Endothelial cell of umbilical vein (primary cell): Measurements from ENCODE around the gene UST. TPM values are rescaled to one million over a fixed set of nuclear protein-coding genes. Genes with fewer than 3 reads are reported as not detected.

ENCODE experiments used
- BruUV-seq: library from RNA; stranded (reverse); fragments of 400-500 nt; replicated peaks from 2 replicates; lab custom pipeline; 2021; lab: Mats Ljungman, UMichigan
- CTCF ChIA-PET: fragments of 300-600, 350-600 bp; sonication (Branson Sonifier 250); formaldehyde crosslinking; loops from one replicate; lab custom pipeline; 2021; ENCODE audit warnings: antibody characterized with exemption, inconsistent platforms; lab: Charles Lee
- POLR2A ChIA-PET: fragments of 300-600, 350-600 bp; sonication (Branson Sonifier 250); formaldehyde crosslinking; loops from one replicate; lab custom pipeline; 2021; ENCODE audit warnings: antibody characterized with exemption, inconsistent platforms; lab: Charles Lee
- DNase-seq: peaks from one replicate; pipeline ENCODE4 v3.0.0-alpha.2; 2011; ENCODE audit warnings: low read depth, low spot score
- FAIRE-seq: peaks from 2 replicates; lab custom pipeline; 2011; peaks lifted over from hg19 to GRCh38; lab: Jason Lieb, UNC
- H2AFZ ChIP-seq: 2 replicates; pipeline ENCODE4 v1.6.0; 2012; ENCODE audit warnings: low read depth, low read length, control low read depth, inconsistent platforms
- H3K27ac ChIP-seq: 2 replicates; pipeline ENCODE4 v1.5.1; 2011; ENCODE audit warnings: low read depth, mild to moderate bottlenecking, control low read depth, low read length, moderate library complexity; ENCODE audit not compliant: insufficient read depth
- H3K27me3 ChIP-seq, 2 experiments: 2 replicates each; pipeline versions ENCODE4 v1.6.0 to v1.6.1; 2011; ENCODE audit warnings: low read length in 2 of 2, mixed read lengths in 1 of 2; ENCODE audit not compliant: control insufficient read depth in 2 of 2, insufficient read depth in 2 of 2
- H3K36me3 ChIP-seq, 2 experiments: 2 replicates in 1 of 2; 3 replicates in 1 of 2; pipeline ENCODE4 v1.5.1; 2011; ENCODE audit warnings: low read length in 2 of 2, mild to moderate bottlenecking in 1 of 2, moderate library complexity in 1 of 2; ENCODE audit not compliant: control insufficient read depth in 2 of 2, insufficient read depth in 2 of 2; ENCODE audit errors: extremely low read depth in 1 of 2
- H3K4me1 ChIP-seq: 3 replicates; pipeline ENCODE4 v1.5.1; 2011; ENCODE audit warnings: mild to moderate bottlenecking, low read length; ENCODE audit not compliant: control insufficient read depth, insufficient read depth; ENCODE audit errors: extremely low read depth
- H3K4me2 ChIP-seq: 2 replicates; pipeline ENCODE4 v1.6.1; 2011; ENCODE audit warnings: low read length, control low read depth, mixed read lengths; ENCODE audit not compliant: insufficient read depth
- H3K4me3 ChIP-seq, 3 experiments: fragments of 200-600 bp in 1 of 3; sonication (generic), shearing (Covaris generic) in 1 of 3; replicated peaks in 1 of 3; 2 replicates each; pipeline ENCODE4 v1.5.1; 2011 to 2016; ENCODE audit warnings: control low read depth in 3 of 3, low read length in 3 of 3, mild to moderate bottlenecking in 2 of 3, inconsistent platforms in 1 of 3, low read depth in 1 of 3, moderate library complexity in 1 of 3; ENCODE audit not compliant: insufficient read depth in 1 of 3
- H3K79me2 ChIP-seq: 2 replicates; pipeline ENCODE4 v1.6.0; 2012; ENCODE audit warnings: low read length, inconsistent platforms; ENCODE audit not compliant: control insufficient read depth, insufficient read depth
- H3K9ac ChIP-seq: replicated peaks from 2 replicates; pipeline ENCODE3; 2011; ENCODE audit warnings: low read length, control low read depth; ENCODE audit not compliant: insufficient read depth; ENCODE audit errors: extremely low read depth
- H3K9me1 ChIP-seq: replicated peaks from 3 replicates; pipeline ENCODE4 v1.6.0; 2011; ENCODE audit warnings: mild to moderate bottlenecking, low read length; ENCODE audit not compliant: control insufficient read depth, insufficient read depth; ENCODE audit errors: extremely low read depth
- H3K9me3 ChIP-seq: replicated peaks from 2 replicates; pipeline ENCODE4 v1.5.1; 2012; ENCODE audit warnings: low read length, inconsistent platforms; ENCODE audit not compliant: control insufficient read depth, insufficient read depth
- H4K20me1 ChIP-seq: replicated peaks from 2 replicates; pipeline ENCODE3; 2011; ENCODE audit warnings: mild to moderate bottlenecking, low read length; ENCODE audit not compliant: control insufficient read depth, insufficient read depth; ENCODE audit errors: extremely low read depth
- EZH2 ChIP-seq: IDR thresholded peaks from 2 replicates; pipeline ENCODE4 v1.6.1; 2012; ENCODE audit warnings: borderline replicate concordance, low read depth, mild to moderate bottlenecking, moderate library complexity, low read length, inconsistent platforms; ENCODE audit not compliant: severe bottlenecking
- FOS ChIP-seq: IDR thresholded peaks from 2 replicates; pipeline ENCODE4 v1.6.1; 2011; ENCODE audit warnings: mild to moderate bottlenecking, low read length, moderate library complexity, borderline replicate concordance; ENCODE audit not compliant: insufficient read depth
- GATA2 ChIP-seq: IDR thresholded peaks from 2 replicates; pipeline ENCODE4 v1.7.0; 2011; ENCODE audit warnings: low read depth, mild to moderate bottlenecking, moderate library complexity, mixed read lengths, low read length; ENCODE audit not compliant: insufficient read length, insufficient read depth
- JUN ChIP-seq: IDR thresholded peaks from 2 replicates; pipeline ENCODE4 v1.6.1; 2011; ENCODE audit warnings: borderline replicate concordance, low read depth; ENCODE audit not compliant: insufficient read length, insufficient read depth
- MYC ChIP-seq: IDR thresholded peaks from one replicate; pipeline ENCODE4 v1.6.1; 2011; ENCODE audit warnings: mild to moderate bottlenecking, low read depth, low read length
- POLR2A ChIP-seq: IDR thresholded peaks from 2 replicates; pipeline ENCODE4 v1.6.1; 2012; ENCODE audit warnings: low read depth, mild to moderate bottlenecking, control low read depth, low read length
- POLR2AphosphoS5 ChIP-seq: IDR thresholded peaks from 2 replicates; pipeline ENCODE4 v1.6.1; 2012; ENCODE audit warnings: low read depth, mild to moderate bottlenecking, control low read depth, low read length, moderate library complexity; ENCODE audit not compliant: insufficient read depth
- dilution Hi-C: fragments of 300-500 bp; cut with MboI; formaldehyde crosslinking; loops from one replicate; pipeline ENCODE4 v1.15.0; 2019; ENCODE audit warnings: low sequenced_read_pairs; ENCODE audit not compliant: extremely low pct_ligation_motif_present
- intact Hi-C: fragments of 100-400 bp; cut with micrococcal nuclease; formaldehyde crosslinking; loops from one replicate; pipeline ENCODE4 v1.10.0; 2022
- polyA plus RNA-seq, 4 experiments: library from polyadenylated mRNA; depleted of rRNA in 3 of 4; stranded (reverse) in 3 of 4; unstranded in 1 of 4; fragments of >200 nt; gene quantifications; 2 replicates each; pipeline versions ENCODE4 v1.2.1 to v1.2.3, GENCODE V29; 2011 to 2012; ENCODE audit warnings: missing spikeins in 1 of 4
- total RNA-seq: library from RNA; stranded (reverse); gene quantifications from 2 replicates; pipeline ENCODE4 v1.2.3, GENCODE V29; 2021
- TF ChIP-seq, protein P1 (sequence below), 2 donors: IDR thresholded peaks; 1 replicate in 1 of 2; 2 replicates in 1 of 2; pipeline ENCODE4 v1.5.1; 2011; ENCODE audit warnings: low read length in 2 of 2, mild to moderate bottlenecking in 2 of 2, moderate library complexity in 2 of 2, control low read depth in 1 of 2, inconsistent platforms in 1 of 2, low read depth in 1 of 2; ENCODE audit not compliant: insufficient read depth in 1 of 2; ENCODE audit errors: extremely low read depth in 1 of 2
- TF ChIP-seq, protein P2 (sequence below): IDR thresholded peaks from 2 replicates; pipeline ENCODE4 v1.6.1; 2011; ENCODE audit not compliant: insufficient read depth, insufficient read length

UST gene
- total and polyA plus RNA-seq, 2 donors (not counting 3 experiments of a cell fraction or from before 2014, with no cell fraction given), result 0.26 to 0.84 TPM

DNA sequence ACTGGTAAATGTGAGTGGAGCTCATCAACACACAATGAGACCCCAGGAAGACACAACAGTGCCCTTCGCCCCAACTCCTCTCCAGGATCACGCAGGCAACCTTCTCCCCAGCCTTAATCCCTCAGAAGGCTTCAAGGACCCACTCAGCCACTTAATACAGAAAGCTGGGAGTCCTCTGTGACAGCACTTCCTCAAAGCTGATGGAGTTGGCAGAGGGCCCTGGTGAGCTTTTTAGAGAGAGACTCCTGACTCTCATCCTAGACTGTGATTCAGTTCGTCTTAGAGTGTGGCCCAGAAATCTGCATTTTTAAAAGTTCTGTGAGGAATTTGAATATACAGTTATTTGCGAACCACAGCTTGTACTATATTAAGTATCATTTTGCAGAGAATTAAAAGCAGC lies 187.7 kb downstream of the UST start:
- no peaks in the 10 kb centered on the region for H3K79me2 ChIP-seq
- no peak overlapping the region for H2AFZ ChIP-seq
- intact Hi-C loops, result no loop called here
- CTCF ChIA-PET, result interaction anchor here (0.8 to 1.4 kb wide), 3 partner anchors 9 to 375 kb away, joined by 3 read pairs; no protein-coding TSS in a partner anchor
- no peaks in the 10 kb centered on the region for H4K20me1 ChIP-seq
- H3K9me3 ChIP-seq, result no peaks in the 10 kb centered on the region
- TF ChIP-seq MYC (no peak), POLR2AphosphoS5 (no peak), POLR2A (no peak), FOS (no peak), EZH2 (no peak), JUN (no peak), GATA2 (no peak)
- TF ChIP-seq, protein P1, sequence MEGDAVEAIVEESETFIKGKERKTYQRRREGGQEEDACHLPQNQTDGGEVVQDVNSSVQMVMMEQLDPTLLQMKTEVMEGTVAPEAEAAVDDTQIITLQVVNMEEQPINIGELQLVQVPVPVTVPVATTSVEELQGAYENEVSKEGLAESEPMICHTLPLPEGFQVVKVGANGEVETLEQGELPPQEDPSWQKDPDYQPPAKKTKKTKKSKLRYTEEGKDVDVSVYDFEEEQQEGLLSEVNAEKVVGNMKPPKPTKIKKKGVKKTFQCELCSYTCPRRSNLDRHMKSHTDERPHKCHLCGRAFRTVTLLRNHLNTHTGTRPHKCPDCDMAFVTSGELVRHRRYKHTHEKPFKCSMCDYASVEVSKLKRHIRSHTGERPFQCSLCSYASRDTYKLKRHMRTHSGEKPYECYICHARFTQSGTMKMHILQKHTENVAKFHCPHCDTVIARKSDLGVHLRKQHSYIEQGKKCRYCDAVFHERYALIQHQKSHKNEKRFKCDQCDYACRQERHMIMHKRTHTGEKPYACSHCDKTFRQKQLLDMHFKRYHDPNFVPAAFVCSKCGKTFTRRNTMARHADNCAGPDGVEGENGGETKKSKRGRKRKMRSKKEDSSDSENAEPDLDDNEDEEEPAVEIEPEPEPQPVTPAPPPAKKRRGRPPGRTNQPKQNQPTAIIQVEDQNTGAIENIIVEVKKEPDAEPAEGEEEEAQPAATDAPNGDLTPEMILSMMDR (IDR thresholded peaks at IDR 0.05; ENCODE audit: extremely low read depth in 1 of 2, insufficient read depth in 1 of 2, low read depth in 1 of 2, low read length in 2 of 2), result no peak
- TF ChIP-seq, protein P2, sequence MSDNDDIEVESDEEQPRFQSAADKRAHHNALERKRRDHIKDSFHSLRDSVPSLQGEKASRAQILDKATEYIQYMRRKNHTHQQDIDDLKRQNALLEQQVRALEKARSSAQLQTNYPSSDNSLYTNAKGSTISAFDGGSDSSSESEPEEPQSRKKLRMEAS, result no peak
- dilution Hi-C loops, result no loop called here
- no peak for FAIRE-seq
- H3K27me3 ChIP-seq, result no peaks in the 10 kb centered on the region
- H3K9me1 ChIP-seq, result no peaks in the 10 kb centered on the region
- no peak overlapping the region for H3K27ac ChIP-seq
- no peaks in the 10 kb centered on the region for H3K36me3 ChIP-seq
- H3K4me1 ChIP-seq, result no peaks in the 10 kb centered on the region
- no peak overlapping the region for H3K4me2 ChIP-seq
- H3K4me3 ChIP-seq, result no peak overlapping the region
- no TSS peak for BruUV-seq
- no peak for DNase-seq
- POLR2A ChIA-PET, result no interaction called here
- H3K9ac ChIP-seq, result no peak overlapping the region
